AG09319 (cell line): ENCODE measurements around the gene TBKBP1.

Experiments used
- DNase-seq: peaks from one replicate; pipeline ENCODE4 v3.0.0-alpha.2; 2010; ENCODE audit warnings: low read depth; ENCODE audit errors: extremely low read depth
- TF ChIP-seq, protein P1 (sequence below): IDR thresholded peaks from 2 replicates; pipeline ENCODE4 v1.5.1; 2011; ENCODE audit warnings: low read depth, mild to moderate bottlenecking, inconsistent platforms, low read length, moderate library complexity

TBKBP1 gene

DNA sequence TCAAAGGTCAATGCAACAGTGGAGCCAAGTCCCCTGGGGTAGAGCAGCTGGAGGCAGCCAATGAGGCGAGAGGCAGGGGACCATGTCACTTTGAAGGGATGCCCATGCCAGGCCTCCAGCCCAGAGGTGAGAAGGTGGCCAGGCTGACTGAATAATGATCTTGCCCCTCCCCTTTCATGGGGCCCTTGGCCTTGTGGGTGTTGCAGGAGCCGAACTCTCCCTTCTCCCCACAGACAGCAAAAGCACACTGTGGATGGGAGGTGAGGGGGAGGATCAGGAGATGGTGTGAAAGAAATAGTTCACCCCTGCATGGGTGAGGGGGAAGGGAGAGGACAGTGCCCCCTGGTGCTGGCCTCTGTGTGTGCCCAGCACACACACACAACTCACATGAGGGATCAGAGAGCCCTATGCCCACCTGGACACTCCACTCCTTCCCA is 23.3 kb downstream of the TBKBP1 start:
- no peak for DNase-seq
- TF ChIP-seq, protein P1, sequence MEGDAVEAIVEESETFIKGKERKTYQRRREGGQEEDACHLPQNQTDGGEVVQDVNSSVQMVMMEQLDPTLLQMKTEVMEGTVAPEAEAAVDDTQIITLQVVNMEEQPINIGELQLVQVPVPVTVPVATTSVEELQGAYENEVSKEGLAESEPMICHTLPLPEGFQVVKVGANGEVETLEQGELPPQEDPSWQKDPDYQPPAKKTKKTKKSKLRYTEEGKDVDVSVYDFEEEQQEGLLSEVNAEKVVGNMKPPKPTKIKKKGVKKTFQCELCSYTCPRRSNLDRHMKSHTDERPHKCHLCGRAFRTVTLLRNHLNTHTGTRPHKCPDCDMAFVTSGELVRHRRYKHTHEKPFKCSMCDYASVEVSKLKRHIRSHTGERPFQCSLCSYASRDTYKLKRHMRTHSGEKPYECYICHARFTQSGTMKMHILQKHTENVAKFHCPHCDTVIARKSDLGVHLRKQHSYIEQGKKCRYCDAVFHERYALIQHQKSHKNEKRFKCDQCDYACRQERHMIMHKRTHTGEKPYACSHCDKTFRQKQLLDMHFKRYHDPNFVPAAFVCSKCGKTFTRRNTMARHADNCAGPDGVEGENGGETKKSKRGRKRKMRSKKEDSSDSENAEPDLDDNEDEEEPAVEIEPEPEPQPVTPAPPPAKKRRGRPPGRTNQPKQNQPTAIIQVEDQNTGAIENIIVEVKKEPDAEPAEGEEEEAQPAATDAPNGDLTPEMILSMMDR, result peak; percentile 30

DNA sequence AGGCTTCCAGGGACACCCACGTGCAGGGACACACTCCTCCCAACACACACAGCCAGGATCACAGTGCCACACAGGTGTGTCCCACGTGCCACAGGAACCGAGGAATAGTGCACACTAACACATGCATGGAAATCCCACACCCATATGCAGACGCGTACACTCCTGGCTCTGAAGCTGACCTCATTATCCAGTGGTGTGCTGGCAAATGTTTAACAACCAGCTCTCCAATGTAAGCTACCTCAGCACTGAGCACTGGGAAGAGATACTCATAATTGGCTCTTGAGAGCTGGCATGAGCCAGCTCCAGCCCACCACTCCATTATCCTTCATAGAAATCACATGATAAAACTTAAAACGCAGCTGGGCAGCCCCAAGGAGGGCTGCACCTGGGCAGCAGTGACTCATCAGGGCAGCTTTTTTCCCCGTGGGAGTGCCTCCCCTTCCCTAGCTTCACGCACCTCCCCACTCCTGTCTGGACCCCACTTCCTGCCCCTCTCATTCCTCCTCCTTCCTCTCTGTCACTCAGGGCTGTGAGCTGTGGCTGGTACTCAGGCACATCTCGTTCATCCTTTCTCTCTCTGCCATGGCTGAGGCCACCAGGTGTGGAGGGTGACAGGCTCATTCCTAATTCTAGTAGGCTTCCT is 24.1 kb downstream of the TBKBP1 start:
- TF ChIP-seq, protein P1, result no peak
- DNase-seq, result no peak

DNA sequence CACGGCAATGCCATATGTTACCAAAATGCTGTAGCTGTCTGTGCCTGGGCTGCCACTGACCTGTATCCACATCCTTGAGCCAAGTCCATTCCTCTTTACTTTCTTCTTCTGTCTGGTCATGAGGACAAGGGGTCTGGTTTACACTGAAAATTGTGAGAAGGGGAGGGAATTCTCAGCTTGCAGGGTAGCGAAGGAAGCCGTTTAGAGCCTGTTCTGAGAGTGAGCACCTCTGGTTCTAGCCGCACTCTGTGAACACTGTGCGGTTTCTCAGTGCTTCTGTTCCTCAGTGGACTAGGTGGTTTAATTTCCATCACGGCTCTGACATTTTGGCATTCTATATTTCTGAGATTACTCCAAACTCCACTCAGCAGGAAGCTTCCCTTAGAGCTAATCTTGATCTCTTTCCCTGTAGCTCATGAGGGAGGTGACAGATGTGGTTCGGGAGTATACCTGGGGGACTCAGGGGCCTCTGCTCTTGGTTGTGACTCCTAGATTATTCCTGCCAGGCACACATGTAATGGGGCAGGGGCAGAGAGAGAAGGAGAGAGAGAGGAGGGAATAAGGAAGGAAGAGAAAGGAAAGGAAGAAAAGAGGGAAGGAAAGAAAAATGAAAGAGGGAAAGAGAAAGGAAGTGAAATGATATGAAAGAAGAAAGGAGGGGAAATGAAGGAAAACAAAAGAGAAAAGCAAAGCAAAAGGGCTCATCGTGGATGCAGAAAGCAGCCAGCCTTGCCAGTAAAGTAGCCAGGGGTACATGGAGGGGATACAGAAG is 24.9 kb downstream of the TBKBP1 start:
- DNase-seq, result no peak

DNA sequence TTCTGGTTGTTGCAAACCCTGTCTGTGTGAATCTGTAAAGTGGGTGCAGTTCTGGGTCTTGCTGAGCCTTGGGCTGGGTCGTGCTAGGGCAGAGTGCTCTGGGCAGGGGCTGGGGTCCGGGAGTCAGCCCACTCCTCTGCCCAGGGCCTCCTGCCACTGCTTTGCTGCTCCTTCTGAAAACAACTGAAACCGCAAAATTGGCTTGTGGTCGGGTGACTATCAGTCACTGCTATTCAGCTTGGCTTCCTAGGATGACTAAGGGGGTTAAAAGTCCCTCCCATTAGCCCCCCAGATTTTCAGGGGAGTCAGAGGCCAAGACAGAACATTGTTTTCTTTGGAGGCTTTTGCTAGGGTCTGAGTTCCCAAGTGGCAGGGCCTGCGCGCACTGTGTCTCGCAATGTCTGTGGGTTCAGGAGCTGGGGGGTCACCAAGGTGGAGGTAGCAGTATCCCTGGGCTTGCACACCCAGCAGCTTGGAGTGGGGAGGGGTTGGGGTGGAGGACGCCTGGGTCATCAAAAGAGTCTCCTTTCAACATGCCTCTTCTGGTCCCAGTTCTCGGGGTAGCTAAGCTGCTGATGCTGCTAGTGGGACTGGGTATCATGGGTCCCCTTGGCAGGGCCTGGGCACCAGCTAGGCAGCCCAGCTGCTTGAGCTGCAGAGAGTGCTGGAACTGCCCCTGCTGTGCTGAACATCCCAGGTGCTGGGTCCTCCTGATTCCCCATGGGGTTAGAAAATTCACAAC is 25.6 kb downstream of the TBKBP1 start:
- DNase-seq, result no peak
- TF ChIP-seq, protein P1, result no peak

More for the DNA sequence above, 24.9 kb downstream of the TBKBP1 start:
- TF ChIP-seq, protein P1, result no peak

DNA sequence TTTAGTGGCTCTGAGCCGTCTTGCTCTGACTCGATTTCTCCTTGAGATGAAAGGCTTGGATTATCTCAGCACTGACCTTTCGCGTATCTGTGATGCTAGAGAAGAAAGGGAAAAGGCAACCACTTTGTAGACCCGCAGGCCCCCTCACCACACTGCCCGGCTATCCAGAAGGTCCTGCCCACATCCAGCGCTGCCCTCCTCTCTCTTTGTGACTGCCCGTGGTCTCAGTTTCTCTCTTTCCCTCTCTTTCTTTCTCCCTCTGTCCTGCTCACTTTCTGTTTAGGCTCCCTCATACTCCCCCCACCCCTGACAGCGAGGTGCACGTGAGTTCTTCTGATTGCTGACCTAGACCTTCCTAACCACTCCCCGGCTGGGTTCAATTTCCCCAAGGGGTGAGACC is 26.2 kb downstream of the TBKBP1 start:
- TF ChIP-seq, protein P1, result no peak
- no peak for DNase-seq

DNA sequence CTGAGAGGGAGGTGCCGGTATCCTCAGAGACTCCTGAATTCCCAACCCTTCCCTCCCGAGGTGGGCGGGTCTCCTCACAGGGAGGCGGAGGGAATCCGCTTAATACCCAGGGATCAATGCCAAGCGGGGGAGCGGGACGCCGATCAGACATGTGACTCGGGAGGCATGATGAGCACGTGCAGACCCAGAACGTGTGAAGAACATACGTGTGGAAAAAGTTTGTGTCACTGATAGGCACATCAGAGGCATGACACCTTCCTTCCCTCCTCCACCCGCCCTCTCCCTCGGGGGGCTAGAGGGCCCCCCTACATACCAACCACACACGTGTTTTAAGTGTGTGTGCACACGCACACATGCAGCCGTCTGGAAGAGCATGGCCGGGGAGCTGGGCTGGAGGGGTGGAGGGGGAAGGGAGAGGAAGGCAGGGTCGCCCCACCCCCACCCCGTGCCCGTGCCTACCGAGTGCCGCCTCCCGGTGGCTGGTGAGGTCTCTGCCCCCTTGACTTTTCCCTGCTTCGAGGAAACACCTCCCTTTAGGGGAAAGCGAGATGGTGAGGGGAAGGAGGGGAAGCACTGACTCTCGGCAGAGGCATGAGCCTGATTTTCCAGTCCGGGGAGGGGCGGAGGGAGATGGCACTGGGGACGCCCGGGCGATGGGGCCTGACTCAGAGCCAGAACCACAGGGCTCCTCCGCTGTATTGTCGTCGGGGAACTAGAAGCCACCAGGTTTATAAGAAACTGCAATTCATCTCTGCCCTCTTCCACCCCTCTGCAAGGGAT is 27.0 kb downstream of the TBKBP1 start:
- TF ChIP-seq, protein P1, result no peak
- no peak for DNase-seq
